Osteocyte (in vitro differentiated cells): Measurements from ENCODE around the gene PLOD2. TPM values are rescaled to one million over a fixed set of nuclear protein-coding genes. Genes with fewer than 3 reads are reported as not detected.

ENCODE experiments used
- DNase-seq: peaks from one replicate; pipeline ENCODE4 v3.0.0; 2021; ENCODE audit warnings: mixed read lengths; ENCODE audit not compliant: unreplicated experiment; ENCODE audit errors: extremely low spot score
- H3K27ac Mint-ChIP-seq: one replicate; pipeline ENCODE4 v1.8.0; 2021; ENCODE audit warnings: mild to moderate bottlenecking, mixed read lengths; ENCODE audit not compliant: unreplicated experiment
- H3K27me3 Mint-ChIP-seq: one replicate; pipeline ENCODE4 v1.8.0; 2021; ENCODE audit warnings: mixed read lengths; ENCODE audit not compliant: unreplicated experiment
- H3K36me3 Mint-ChIP-seq: one replicate; pipeline ENCODE4 v1.8.0; 2021; ENCODE audit warnings: mixed read lengths; ENCODE audit not compliant: unreplicated experiment
- H3K4me1 Mint-ChIP-seq: one replicate; pipeline ENCODE4 v1.8.0; 2021; ENCODE audit warnings: mixed read lengths; ENCODE audit not compliant: unreplicated experiment
- H3K4me3 Mint-ChIP-seq: one replicate; pipeline ENCODE4 v1.8.0; 2021; ENCODE audit warnings: mild to moderate bottlenecking, moderate library complexity, mixed read lengths; ENCODE audit not compliant: unreplicated experiment
- H3K9me3 Mint-ChIP-seq: one replicate; pipeline ENCODE4 v1.8.0; 2021; ENCODE audit warnings: mixed read lengths; ENCODE audit not compliant: unreplicated experiment
- CTCF ChIP-seq: fragments of 200-600 bp; sonication (generic); IDR thresholded peaks from 2 replicates; pipeline ENCODE4 v1.5.0; 2021; ENCODE audit warnings: antibody characterized with exemption, mild to moderate bottlenecking, moderate library complexity
- total RNA-seq: library from RNA; stranded (reverse); gene quantifications from 2 replicates; pipeline ENCODE4 v1.2.1, GENCODE V29; 2021

The PLOD2 gene
- total RNA-seq, 1 donor from 2014 or later, result 96.1 TPM

GRCh38 chr3:146177519-146177918 lies 16.5 kb upstream of the PLOD2 start:
- Mint-ChIP-seq H3K27ac (no peak overlapping the region), H3K27me3 (no peaks in the 10 kb centered on the region), H3K9me3 (no peaks in the 10 kb centered on the region), H3K4me1 (peaks cover 8% of the 10 kb centered on the region), H3K4me3 (no peak overlapping the region), H3K36me3 (peaks cover 6% of the 10 kb centered on the region)
- no peak for TF ChIP-seq CTCF
- DNase-seq, result no peak

- Mint-ChIP-seq H3K4me3 (no peak overlapping the region), H3K36me3 (peaks cover 6% of the 10 kb centered on the region), H3K9me3 (no peaks in the 10 kb centered on the region), H3K27me3 (no peaks in the 10 kb centered on the region), H3K4me1 (peaks cover 8% of the 10 kb centered on the region), H3K27ac (no peak overlapping the region)
- DNase-seq, result no peak
- no peak for TF ChIP-seq CTCF
Measured at GRCh38 chr3:146177072-146177471, 16.1 kb upstream of the PLOD2 start.

GRCh38 chr3:146172586-146172985 lies 11.6 kb upstream of the PLOD2 start:
- H3K4me1 Mint-ChIP-seq, result peaks cover 6% of the 10 kb centered on the region
- no peak overlapping the region for H3K27ac Mint-ChIP-seq
- no peak overlapping the region for H3K4me3 Mint-ChIP-seq
- TF ChIP-seq CTCF, result no peak
- H3K9me3 Mint-ChIP-seq, result peaks cover 15% of the 10 kb centered on the region
- no peak for DNase-seq
- H3K27me3 Mint-ChIP-seq, result no peaks in the 10 kb centered on the region
- H3K36me3 Mint-ChIP-seq, result peaks cover 5% of the 10 kb centered on the region

- Mint-ChIP-seq H3K36me3 (peaks cover 5% of the 10 kb centered on the region), H3K27me3 (no peaks in the 10 kb centered on the region), H3K4me3 (no peak overlapping the region), H3K4me1 (peaks cover 24% of the 10 kb centered on the region), H3K27ac (no peak overlapping the region), H3K9me3 (peaks cover 15% of the 10 kb centered on the region)
- no peak for TF ChIP-seq CTCF
- DNase-seq, result no peak
Measured at GRCh38 chr3:146170591-146170990, 9.6 kb upstream of the PLOD2 start.

- Mint-ChIP-seq H3K27me3 (no peaks in the 10 kb centered on the region), H3K27ac (no peak overlapping the region), H3K4me1 (peaks cover 28% of the 10 kb centered on the region), H3K9me3 (peaks cover 15% of the 10 kb centered on the region), H3K36me3 (peaks cover 5% of the 10 kb centered on the region), H3K4me3 (no peak overlapping the region)
- DNase-seq, result no peak
- TF ChIP-seq CTCF, result no peak
Measured at GRCh38 chr3:146169891-146170290, 8.9 kb upstream of the PLOD2 start.
